Parathyroid adenoma (tissue), 2 donors: Measurements from ENCODE around the gene MYO5C.

Experiments used
- H2AFZ ChIP-seq: fragments of 300-600 bp; sonication (generic); one replicate; pipeline ENCODE4 v1.7.0; 2017; ENCODE audit warnings: antibody characterized with exemption, mild to moderate bottlenecking
- H3K27ac ChIP-seq: fragments of 300-600 bp; sonication (generic); one replicate; pipeline ENCODE4 v1.7.0; 2017
- H3K27me3 ChIP-seq: fragments of 300-600 bp; sonication (generic); one replicate; pipeline ENCODE4 v1.7.0; 2017; ENCODE audit warnings: low read length; ENCODE audit not compliant: control insufficient read depth, insufficient read depth
- H3K36me3 ChIP-seq: fragments of 300-600 bp; sonication (generic); one replicate; pipeline ENCODE4 v1.7.0; 2017; ENCODE audit warnings: low read length; ENCODE audit not compliant: control insufficient read depth, insufficient read depth
- H3K4me1 ChIP-seq: fragments of 300-600 bp; sonication (generic); one replicate; pipeline ENCODE4 v1.7.0; 2017; ENCODE audit warnings: control low read depth
- H3K4me2 ChIP-seq: fragments of 300-600 bp; sonication (generic); one replicate; pipeline ENCODE4 v1.7.0; 2017; ENCODE audit warnings: low read length
- H3K4me3 ChIP-seq: fragments of 300-600 bp; sonication (generic); one replicate; pipeline ENCODE4 v1.7.0; 2017; ENCODE audit warnings: low read depth, low read length
- H3K79me2 ChIP-seq: fragments of 300-600 bp; sonication (generic); one replicate; pipeline ENCODE4 v1.7.0; 2017; ENCODE audit warnings: control low read depth
- H3K9ac ChIP-seq: fragments of 300-600 bp; sonication (generic); one replicate; pipeline ENCODE4 v1.7.0; 2017; ENCODE audit warnings: mild to moderate bottlenecking
- H3K9me3 ChIP-seq: fragments of 300-600 bp; sonication (generic); one replicate; pipeline ENCODE4 v1.7.0; 2017; ENCODE audit warnings: low read length; ENCODE audit not compliant: control insufficient read depth
- CTCF ChIP-seq: fragments of 300-600 bp; sonication (generic); IDR thresholded peaks from one replicate; pipeline ENCODE4 v1.7.0; 2017; ENCODE audit warnings: antibody characterized with exemption, mild to moderate bottlenecking
- donor health status: primary hyperparathyroidism.

Gene MYO5C

GRCh38 chr15:52301265-52301847 lies 5.8 kb upstream of the MYO5C start:
- H3K4me2 ChIP-seq = no peak overlapping the region
- no peaks in the 10 kb centered on the region for H3K4me1 ChIP-seq
- no peaks in the 10 kb centered on the region for H3K36me3 ChIP-seq
- no peaks in the 10 kb centered on the region for H3K79me2 ChIP-seq
- no peak overlapping the region for H3K4me3 ChIP-seq
- H2AFZ ChIP-seq = no peak overlapping the region
- H3K9ac ChIP-seq = no peak overlapping the region
- no peak overlapping the region for H3K27ac ChIP-seq
- no peaks in the 10 kb centered on the region for H3K9me3 ChIP-seq
- TF ChIP-seq CTCF = no peak
- H3K27me3 ChIP-seq = no peaks in the 10 kb centered on the region

GRCh38 chr15:52294881-52295420 lies 653 bp downstream of the MYO5C start:
- Histone ChIP-seq H3K4me1 (peaks cover under 1% of the 10 kb centered on the region), H2AFZ (peak overlapping the region; percentile 83), H3K36me3 (no peaks in the 10 kb centered on the region), H3K4me3 (peak overlapping the region; percentile 66), H3K27me3 (no peaks in the 10 kb centered on the region), H3K27ac (peak overlapping the region; percentile 59), H3K9ac (no peak overlapping the region), H3K9me3 (no peaks in the 10 kb centered on the region), H3K4me2 (peak overlapping the region; percentile 80), H3K79me2 (no peaks in the 10 kb centered on the region)
- no peak for TF ChIP-seq CTCF

- H3K36me3 ChIP-seq = no peaks in the 10 kb centered on the region
- H3K9ac ChIP-seq = no peak overlapping the region
- no peak overlapping the region for H2AFZ ChIP-seq
- H3K9me3 ChIP-seq = no peaks in the 10 kb centered on the region
- no peak overlapping the region for H3K27ac ChIP-seq
- no peaks in the 10 kb centered on the region for H3K27me3 ChIP-seq
- no peak for TF ChIP-seq CTCF
- no peak overlapping the region for H3K4me2 ChIP-seq
- H3K4me1 ChIP-seq = peaks cover 2% of the 10 kb centered on the region
- H3K79me2 ChIP-seq = no peaks in the 10 kb centered on the region
- H3K4me3 ChIP-seq = no peak overlapping the region
These were observed 2.7 kb downstream of the MYO5C start for GRCh38 chr15:52292780-52293392.

- H3K27ac ChIP-seq = no peak overlapping the region
- no peaks in the 10 kb centered on the region for H3K27me3 ChIP-seq
- no peak overlapping the region for H3K4me2 ChIP-seq
- H3K9ac ChIP-seq = no peak overlapping the region
- TF ChIP-seq CTCF = no peak
- H2AFZ ChIP-seq = no peak overlapping the region
- H3K4me3 ChIP-seq = no peak overlapping the region
- peaks cover 2% of the 10 kb centered on the region for H3K4me1 ChIP-seq
- H3K9me3 ChIP-seq = no peaks in the 10 kb centered on the region
- H3K79me2 ChIP-seq = no peaks in the 10 kb centered on the region
- H3K36me3 ChIP-seq = no peaks in the 10 kb centered on the region
These were observed 4.4 kb downstream of the MYO5C start for GRCh38 chr15:52291204-52291603.

- no peaks in the 10 kb centered on the region for H3K27me3 ChIP-seq
- no peak for TF ChIP-seq CTCF
- no peak overlapping the region for H3K4me3 ChIP-seq
- H3K27ac ChIP-seq = no peak overlapping the region
- no peaks in the 10 kb centered on the region for H3K36me3 ChIP-seq
- H2AFZ ChIP-seq = no peak overlapping the region
- H3K9ac ChIP-seq = no peak overlapping the region
- no peaks in the 10 kb centered on the region for H3K79me2 ChIP-seq
- no peak overlapping the region for H3K4me2 ChIP-seq
- H3K9me3 ChIP-seq = no peaks in the 10 kb centered on the region
- H3K4me1 ChIP-seq = peaks cover 2% of the 10 kb centered on the region
These were observed 4.8 kb downstream of the MYO5C start for GRCh38 chr15:52290800-52291199.
